Measurements from ENCODE around the gene RORC. TPM values are rescaled to one million over a fixed set of nuclear protein-coding genes. Genes with fewer than 3 reads are reported as not detected.
"Not testable (repeated sequence)": the region's sequence is repeated elsewhere in the genome, so short reads cannot be mapped to it uniquely, and the experiment has no call there.

RORC gene
- total RNA-seq, 2 experiments from 2014 or later: 1.4 to 1.6 TPM

DNA sequence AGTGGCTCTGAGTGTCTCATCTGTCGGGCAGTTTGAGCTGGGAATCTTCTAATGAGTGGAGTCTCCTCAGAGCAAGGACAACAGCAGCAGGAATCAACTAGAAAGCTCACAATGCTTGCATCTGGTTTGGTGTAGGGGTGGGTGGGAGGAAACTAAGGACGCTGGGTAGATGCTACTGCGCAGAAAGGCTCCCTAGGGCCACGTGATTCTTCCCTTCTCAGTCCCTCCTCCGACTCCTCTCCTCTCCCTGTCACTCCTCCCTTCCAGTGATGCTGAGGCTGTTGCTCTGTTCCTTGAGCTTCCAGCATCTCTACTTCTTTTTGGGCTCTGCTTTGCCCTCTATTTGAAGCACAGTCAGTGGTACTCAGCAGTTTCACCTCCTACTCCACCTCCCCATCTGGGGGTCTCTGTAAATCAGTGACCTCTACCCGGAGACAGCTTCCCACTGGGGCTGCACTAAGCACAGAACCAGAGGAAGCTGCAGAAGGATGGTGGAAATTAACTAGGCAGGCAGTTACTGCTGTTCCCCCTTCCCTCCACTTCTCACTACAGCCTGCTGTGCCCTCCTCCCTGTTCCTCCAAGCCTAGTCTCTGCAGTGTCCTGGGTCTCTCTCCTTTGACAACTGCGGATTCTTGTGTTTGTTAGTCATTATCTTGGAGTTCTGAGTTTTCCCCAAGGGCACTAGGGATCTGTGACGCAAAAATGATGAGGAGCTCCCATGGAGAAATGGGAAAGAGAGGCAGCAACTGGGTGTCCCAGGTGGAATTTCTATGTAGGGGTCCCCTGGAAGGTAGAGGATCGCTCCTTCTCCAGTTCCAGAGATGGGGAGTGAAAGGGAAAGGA, 32.2 kb downstream of the RORC start:
- H3K36me3 Mint-ChIP-seq (ENCODE audit: low read depth): no peaks in the 10 kb centered on the region
- H3K4me1 Mint-ChIP-seq (ENCODE audit: low read depth): peaks cover 2% of the 10 kb centered on the region
- intact Hi-C loops (cut with micrococcal nuclease): no loop called here
- H3K27me3 Mint-ChIP-seq (ENCODE audit: low read depth): peaks cover 2% of the 10 kb centered on the region
- H3K4me3 Mint-ChIP-seq: no peak overlapping the region
- no peaks in the 10 kb centered on the region for H3K9me3 Mint-ChIP-seq
- CTCF ChIA-PET: interaction anchor here (0.7 to 1.0 kb wide), 3 partner anchors 24 to 115 kb away, joined by 3 to 5 read pairs (median 3); no protein-coding TSS in a partner anchor
- no peak overlapping the region for H3K27ac Mint-ChIP-seq
- no peak for DNase-seq

DNA sequence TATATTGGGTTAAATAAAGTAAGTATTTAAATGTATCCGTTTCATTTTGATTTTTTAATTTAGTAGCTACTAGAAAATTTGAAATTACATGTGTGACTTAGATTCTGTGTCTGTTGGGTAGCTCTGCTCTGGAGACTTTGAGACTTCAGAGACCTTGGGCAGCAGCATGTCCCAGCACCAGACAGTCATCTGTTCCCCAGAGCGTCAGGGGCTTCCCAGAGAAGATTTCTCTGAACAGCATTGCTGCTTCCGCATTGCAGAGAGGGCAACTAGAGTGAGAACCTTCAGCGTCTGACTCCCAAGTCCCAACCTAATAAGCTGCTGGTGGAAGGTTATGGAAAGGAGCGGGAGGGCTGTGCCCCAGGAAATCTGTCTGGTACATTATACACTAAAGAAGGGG, 33.0 kb downstream of the RORC start:
- DNase-seq: no peak
- intact Hi-C loops (cut with micrococcal nuclease): no loop called here
- Mint-ChIP-seq H3K4me3 (no peak overlapping the region), H3K27ac (no peak overlapping the region), H3K4me1 (ENCODE audit: low read depth) (peaks cover 2% of the 10 kb centered on the region), H3K9me3 (no peaks in the 10 kb centered on the region), H3K27me3 (ENCODE audit: low read depth) (peaks cover 2% of the 10 kb centered on the region), H3K36me3 (ENCODE audit: low read depth) (no peaks in the 10 kb centered on the region)
- CTCF ChIA-PET: interaction anchor here (0.6 to 1.0 kb wide), 3 partner anchors 38 to 115 kb away, joined by 3 to 5 read pairs (median 3); no protein-coding TSS in a partner anchor

DNA sequence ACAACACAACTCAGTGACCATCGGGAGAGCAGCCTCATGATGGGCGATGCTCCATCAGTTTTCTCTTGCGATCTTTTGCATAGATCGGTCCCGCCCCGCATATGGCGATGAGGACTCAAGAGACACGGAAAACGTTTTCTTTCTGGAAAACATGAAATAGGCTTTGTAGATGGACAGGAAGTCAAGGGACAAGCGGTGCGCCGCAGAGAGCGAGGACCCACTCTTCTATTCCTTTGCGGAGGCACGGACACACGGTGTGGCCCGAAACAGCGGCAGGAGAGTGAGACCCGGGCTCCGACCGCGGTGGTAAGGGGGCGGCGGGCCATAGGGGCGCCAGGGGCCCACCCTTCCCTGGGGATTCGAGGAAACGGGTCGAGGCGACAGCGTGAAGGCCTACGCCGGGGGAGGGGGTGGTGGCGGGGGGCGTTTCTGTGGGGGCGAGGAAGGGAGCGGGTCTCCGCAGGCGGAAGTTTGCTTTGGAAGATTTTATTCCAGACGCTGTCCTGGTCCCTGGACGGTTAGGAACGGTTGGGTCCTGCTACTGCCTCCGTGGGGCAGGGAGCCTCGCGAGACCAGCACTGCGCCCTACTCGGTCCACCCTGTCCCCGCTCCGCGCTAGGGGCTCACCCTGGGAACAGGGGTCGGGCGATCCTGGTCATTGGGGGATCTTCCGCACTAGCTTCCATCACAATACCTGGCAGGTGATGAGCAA, 40.5 kb downstream of the RORC start:
- intact Hi-C loops (cut with micrococcal nuclease): loop anchor here (1.0 to 2.0 kb wide), 7 partner anchors 28 to 508 kb away; partner anchors contain the start of genes MRPL9, PI4KB, THEM4 and ZNF687
- Mint-ChIP-seq H3K27me3 (ENCODE audit: low read depth) (no peaks in the 10 kb centered on the region), H3K9me3 (no peaks in the 10 kb centered on the region), H3K27ac (peak overlapping the region; percentile 81), H3K4me1 (ENCODE audit: low read depth) (peaks cover 22% of the 10 kb centered on the region), H3K36me3 (ENCODE audit: low read depth) (no peaks in the 10 kb centered on the region), H3K4me3 (peak overlapping the region; percentile 98)
- CTCF ChIA-PET: interaction anchor here (0.6 to 1.1 kb wide), 2 partner anchors 44 to 795 kb away, joined by 3 to 7 read pairs; no protein-coding TSS in a partner anchor
- peak; percentile 16 for DNase-seq

DNA sequence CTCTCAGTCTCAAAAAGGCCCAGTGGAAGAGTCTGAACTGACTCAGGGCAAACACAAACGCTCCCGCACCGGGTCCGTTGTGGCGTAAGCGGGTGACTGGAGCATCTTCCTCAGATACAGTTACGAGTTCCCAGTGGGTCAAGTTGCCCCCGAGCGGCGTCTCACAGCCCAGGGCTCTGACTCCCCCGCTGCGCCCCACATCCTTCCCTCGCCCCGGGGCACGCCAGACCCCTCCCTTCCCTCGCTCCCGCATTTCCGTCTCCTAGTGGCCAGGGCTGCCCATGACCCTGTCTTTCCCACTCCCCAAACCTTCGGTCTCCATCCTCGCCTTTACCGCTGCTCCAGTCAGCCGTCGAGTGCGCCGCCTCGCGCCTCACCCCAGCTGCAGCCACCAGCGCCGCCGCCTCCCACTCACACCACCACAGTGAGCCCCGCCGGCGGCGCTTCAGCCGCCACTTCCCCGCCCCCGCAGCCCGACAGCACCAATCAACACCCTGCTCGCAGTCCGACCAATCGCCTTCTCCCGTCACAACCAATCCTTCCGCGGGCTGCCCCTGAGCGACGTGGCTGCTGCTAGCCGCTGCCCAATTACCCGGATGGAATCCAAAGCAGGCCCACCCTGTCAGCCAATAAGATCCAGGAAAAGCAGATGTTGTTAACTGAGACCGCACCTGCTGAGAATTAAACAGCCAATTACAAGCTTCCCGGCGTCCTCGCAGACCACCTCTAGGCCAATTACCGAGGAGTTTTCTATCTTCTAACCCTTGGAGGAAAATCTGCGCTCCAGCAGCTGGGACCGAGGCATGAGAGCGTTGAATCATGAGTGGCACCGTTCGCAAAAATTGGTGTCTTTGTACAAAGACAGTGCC, 41.3 kb downstream of the RORC start, which contains the start of gene TDRKH:
TSS of gene TDRKH (minus strand) at position 430 of the 869 bp plus-strand sequence. CDS start 7,478 bp downstream, outside the sequence.
- H3K27ac Mint-ChIP-seq: peak within 1 kb of the TSS; percentile 81
- CTCF ChIA-PET: interaction anchor here (0.8 to 1.6 kb wide), 6 partner anchors 16 to 170 kb away, joined by 3 to 9 read pairs (median 4); no protein-coding TSS in a partner anchor
- intact Hi-C loops (cut with micrococcal nuclease): loop anchor here (1.0 to 2.0 kb wide), 7 partner anchors 27 to 508 kb away; partner anchors contain the start of genes MRPL9, PI4KB, THEM4 and ZNF687
- no peaks in the 10 kb centered on the region for H3K9me3 Mint-ChIP-seq
- H3K4me1 Mint-ChIP-seq (ENCODE audit: low read depth): peaks cover 22% of the 10 kb centered on the region
- H3K27me3 Mint-ChIP-seq (ENCODE audit: low read depth): no peaks in the 10 kb centered on the region
- DNase-seq: peak; percentile 99
- no peaks in the 10 kb centered on the region for H3K36me3 Mint-ChIP-seq (ENCODE audit: low read depth)
- peak within 1 kb of the TSS; percentile 98 for H3K4me3 Mint-ChIP-seq

DNA sequence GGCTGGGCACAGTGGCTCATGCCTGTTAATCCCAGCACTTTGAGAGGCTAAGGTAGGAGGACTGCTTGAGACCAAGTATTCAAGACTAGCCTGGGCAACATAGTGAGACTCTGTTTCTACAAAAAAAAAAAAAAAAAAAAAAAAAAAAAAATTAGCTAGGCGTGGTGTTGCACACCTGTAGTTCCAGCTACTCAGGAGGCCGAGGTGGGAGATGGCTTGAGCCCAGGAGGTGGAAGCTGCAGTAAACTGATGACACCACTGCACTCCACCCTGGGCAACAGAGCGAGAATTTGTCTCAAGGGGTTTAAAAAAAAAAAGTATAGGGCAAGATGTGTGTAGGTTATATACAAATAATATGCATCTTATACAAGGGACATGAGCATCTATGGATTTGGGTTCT, 43.9 kb downstream of the RORC start:
- intact Hi-C loops (cut with micrococcal nuclease): no loop called here
- no peaks in the 10 kb centered on the region for H3K27me3 Mint-ChIP-seq (ENCODE audit: low read depth)
- H3K4me3 Mint-ChIP-seq: no peak overlapping the region
- no peaks in the 10 kb centered on the region for H3K36me3 Mint-ChIP-seq (ENCODE audit: low read depth)
- CTCF ChIA-PET: interaction anchor here (0.7 kb wide), 1 partner anchor 232 kb away, joined by 5 read pairs; no protein-coding TSS in a partner anchor
- peaks cover 22% of the 10 kb centered on the region for H3K4me1 Mint-ChIP-seq (ENCODE audit: low read depth)
- DNase-seq: no peak
- H3K9me3 Mint-ChIP-seq: no peaks in the 10 kb centered on the region
- H3K27ac Mint-ChIP-seq: no peak overlapping the region

DNA sequence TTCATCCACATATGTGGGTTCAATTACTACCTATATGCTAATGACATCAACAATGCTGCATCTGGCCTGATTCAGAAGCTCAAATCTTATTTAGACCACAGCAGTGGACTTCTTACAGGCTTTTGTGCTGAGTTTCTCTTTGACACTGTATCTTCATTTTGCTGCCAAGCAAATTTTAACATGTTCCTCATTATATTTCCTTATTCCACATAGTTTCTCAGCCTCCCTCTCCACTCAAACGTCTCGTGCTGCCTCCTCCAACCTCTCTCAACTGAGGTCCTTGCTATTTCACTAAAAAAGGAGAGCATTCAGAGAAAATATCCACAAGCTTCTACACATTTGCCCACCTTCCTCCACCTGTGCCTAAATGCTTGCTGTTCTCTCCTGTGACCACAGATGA, 47.8 kb downstream of the RORC start:
- no peak for DNase-seq
- CTCF ChIA-PET: no interaction called here
- Mint-ChIP-seq H3K27ac (no peak overlapping the region), H3K27me3 (ENCODE audit: low read depth) (no peaks in the 10 kb centered on the region), H3K9me3 (no peaks in the 10 kb centered on the region), H3K4me3 (no peak overlapping the region), H3K36me3 (ENCODE audit: low read depth) (peaks cover 6% of the 10 kb centered on the region), H3K4me1 (ENCODE audit: low read depth) (peaks cover 2% of the 10 kb centered on the region)
- intact Hi-C loops (cut with micrococcal nuclease): no loop called here

DNA sequence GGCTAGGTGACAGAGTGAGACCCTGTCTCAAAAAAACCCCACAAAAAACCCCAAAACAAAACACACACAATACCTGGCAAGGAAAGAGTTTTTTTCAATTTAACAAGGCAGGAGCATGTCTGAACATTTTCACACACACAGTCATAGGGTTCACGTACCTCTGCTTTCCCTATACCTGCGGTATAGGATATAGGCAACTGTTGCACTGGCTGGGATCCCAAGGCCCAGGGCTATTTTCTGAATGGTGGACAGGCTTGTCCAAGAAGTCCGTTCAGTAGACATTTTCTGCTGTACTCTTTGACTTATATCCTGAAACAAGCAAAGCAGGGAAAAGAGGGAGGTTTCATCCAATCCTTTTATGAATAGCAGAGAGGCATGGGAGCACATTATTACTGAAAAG, 48.9 kb downstream of the RORC start:
- no peak overlapping the region for H3K27ac Mint-ChIP-seq
- peaks cover 11% of the 10 kb centered on the region for H3K36me3 Mint-ChIP-seq (ENCODE audit: low read depth)
- intact Hi-C loops (cut with micrococcal nuclease): no loop called here
- H3K4me3 Mint-ChIP-seq: no peak overlapping the region
- H3K4me1 Mint-ChIP-seq (ENCODE audit: low read depth): no peaks in the 10 kb centered on the region
- CTCF ChIA-PET: interaction anchor here (0.6 kb wide), 1 partner anchor 1596 kb away, joined by 3 read pairs; no protein-coding TSS in a partner anchor
- H3K27me3 Mint-ChIP-seq (ENCODE audit: low read depth): no peaks in the 10 kb centered on the region
- no peaks in the 10 kb centered on the region for H3K9me3 Mint-ChIP-seq
- DNase-seq: no peak

DNA sequence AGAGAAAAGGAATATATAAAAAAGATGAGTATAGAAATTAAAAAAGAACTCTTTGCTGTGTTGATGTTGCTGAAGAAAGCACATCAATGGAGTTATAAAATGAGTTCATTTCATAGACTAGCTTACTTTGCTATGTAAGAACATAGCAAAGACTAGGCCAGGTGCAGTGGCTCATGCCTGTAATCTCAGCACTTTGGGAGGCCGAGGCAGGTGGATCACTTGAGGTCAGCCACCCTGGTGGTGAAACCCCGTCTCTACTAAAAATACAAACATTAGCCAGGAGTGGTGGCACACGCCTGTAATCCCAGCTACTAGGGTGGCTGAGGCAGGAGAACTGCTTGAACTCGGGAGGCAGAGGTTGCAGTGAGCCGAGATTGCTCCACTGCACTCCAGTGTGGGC, 49.6 kb downstream of the RORC start:
- H3K4me1 Mint-ChIP-seq (ENCODE audit: low read depth); DNase-seq; CTCF ChIA-PET; H3K9me3 Mint-ChIP-seq; intact Hi-C loops (cut with micrococcal nuclease); H3K27ac Mint-ChIP-seq; H3K27me3 Mint-ChIP-seq (ENCODE audit: low read depth); H3K4me3 Mint-ChIP-seq: not testable (repeated sequence)
- H3K36me3 Mint-ChIP-seq (ENCODE audit: low read depth): peaks cover 11% of the 10 kb centered on the region

DNA sequence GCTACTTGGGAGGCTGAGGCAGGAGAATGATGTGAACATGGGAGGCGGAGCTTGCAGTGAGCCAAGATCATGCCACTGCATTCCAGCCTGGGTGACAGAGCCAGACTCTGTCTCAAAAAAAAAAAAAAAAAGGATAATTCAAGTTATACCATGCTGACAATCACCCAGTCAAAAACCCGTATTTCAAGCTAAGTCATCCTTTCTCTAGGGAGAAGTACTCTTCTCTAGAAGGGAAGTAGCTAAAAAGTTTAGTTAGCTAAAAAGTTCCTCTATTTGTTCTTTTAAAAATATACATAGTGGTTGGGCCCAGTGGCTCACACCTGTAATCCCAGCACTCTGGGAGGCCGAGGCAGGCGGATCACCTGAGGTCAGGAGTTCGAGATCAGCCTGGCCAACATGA, 50.9 kb downstream of the RORC start:
- H3K27me3 Mint-ChIP-seq (ENCODE audit: low read depth); DNase-seq; H3K4me3 Mint-ChIP-seq; H3K4me1 Mint-ChIP-seq (ENCODE audit: low read depth); intact Hi-C loops (cut with micrococcal nuclease); H3K9me3 Mint-ChIP-seq; H3K27ac Mint-ChIP-seq: not testable (repeated sequence)
- CTCF ChIA-PET: interaction anchor here (0.6 kb wide), 1 partner anchor 50 kb away, joined by 3 read pairs; no protein-coding TSS in a partner anchor
- H3K36me3 Mint-ChIP-seq (ENCODE audit: low read depth): peaks cover 14% of the 10 kb centered on the region

DNA sequence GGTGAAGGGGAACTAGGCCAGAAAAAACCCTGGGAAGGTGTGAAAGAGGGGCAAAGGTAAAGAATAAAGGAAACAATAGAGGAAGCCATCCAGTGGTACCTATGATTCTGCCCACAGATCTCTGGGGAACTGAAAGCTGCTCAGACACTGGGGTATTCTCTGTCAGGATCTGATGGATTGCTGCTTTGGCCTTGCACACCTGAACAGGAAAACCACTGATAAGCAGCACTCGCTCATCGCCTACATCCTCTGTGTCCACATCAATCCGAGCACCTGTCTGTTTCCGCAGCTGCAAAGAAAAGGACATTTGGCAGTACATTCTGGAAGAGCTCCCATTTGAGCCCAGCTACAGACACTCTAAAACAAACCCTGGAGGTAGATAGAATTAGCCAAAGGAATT, 51.8 kb downstream of the RORC start:
- CTCF ChIA-PET: no interaction called here
- no peak overlapping the region for H3K4me3 Mint-ChIP-seq

DNA sequence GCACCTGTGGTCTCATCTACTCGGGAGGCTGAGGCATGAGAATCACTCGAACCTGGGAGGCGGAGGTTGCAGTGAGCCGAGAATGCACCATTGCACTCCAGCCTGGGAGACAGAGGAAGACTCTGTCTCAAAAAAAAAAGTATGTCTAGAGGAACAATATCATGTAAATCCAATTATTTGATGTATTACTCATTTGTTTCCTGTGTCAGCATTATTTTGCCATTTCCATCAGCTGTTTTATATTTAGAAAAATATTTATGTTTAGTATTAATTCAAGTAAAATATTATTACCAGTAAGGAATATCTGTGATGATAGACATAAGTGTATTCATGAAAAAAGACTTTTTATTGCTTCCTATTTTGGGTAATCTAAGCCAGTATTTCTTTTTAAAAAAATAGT, 54.3 kb downstream of the RORC start:
- Mint-ChIP-seq H3K9me3 (no peaks in the 10 kb centered on the region), H3K27me3 (ENCODE audit: low read depth) (no peaks in the 10 kb centered on the region), H3K36me3 (ENCODE audit: low read depth) (peaks cover 17% of the 10 kb centered on the region), H3K27ac (no peak overlapping the region), H3K4me3 (no peak overlapping the region), H3K4me1 (ENCODE audit: low read depth) (no peaks in the 10 kb centered on the region)
- CTCF ChIA-PET: interaction anchor here (0.7 to 1.1 kb wide), 2 partner anchors 8 to 59 kb away, joined by 3 read pairs; no protein-coding TSS in a partner anchor
- intact Hi-C loops (cut with micrococcal nuclease): no loop called here
- no peak for DNase-seq

More for the DNA sequence above, 51.8 kb downstream of the RORC start:
- H3K27me3 Mint-ChIP-seq (ENCODE audit: low read depth): no peaks in the 10 kb centered on the region
- no peaks in the 10 kb centered on the region for H3K9me3 Mint-ChIP-seq
- H3K36me3 Mint-ChIP-seq (ENCODE audit: low read depth): peaks cover 14% of the 10 kb centered on the region
- intact Hi-C loops (cut with micrococcal nuclease): no loop called here
- H3K27ac Mint-ChIP-seq: no peak overlapping the region
- H3K4me1 Mint-ChIP-seq (ENCODE audit: low read depth): no peaks in the 10 kb centered on the region
- no peak for DNase-seq
